ENCODE data around the gene FRMPD4. TPM values are rescaled to one million over a fixed set of nuclear protein-coding genes. Genes with fewer than 3 reads are reported as not detected.

Gene FRMPD4
- total RNA-seq, 1 experiment from 2014 or later, result not detected

- no peak overlapping the region for H3K4me2 ChIP-seq (ENCODE audit: low read depth, low read length, poor library complexity, severe bottlenecking)
- H3K79me2 ChIP-seq (ENCODE audit: low read length), result no peaks in the 10 kb centered on the region
- H3K27me3 ChIP-seq (ENCODE audit: low read length), result no peaks in the 10 kb centered on the region
- H4K20me1 ChIP-seq (ENCODE audit: insufficient read depth, low read depth, low read length), result no peaks in the 10 kb centered on the region
- no peaks in the 10 kb centered on the region for H3K36me3 ChIP-seq (ENCODE audit: insufficient read depth, low read length)
- no peaks in the 10 kb centered on the region for H3K9me2 ChIP-seq (replicated peaks; ENCODE audit: insufficient read depth, low read length)
- H3K4me1 ChIP-seq (ENCODE audit: low read length), result no peaks in the 10 kb centered on the region
- no peaks in the 10 kb centered on the region for H3K9me3 ChIP-seq (ENCODE audit: low read length)
- no peak overlapping the region for H3K9ac ChIP-seq (ENCODE audit: low read length)
- no peak overlapping the region for H3K27ac ChIP-seq (ENCODE audit: low read length)
- no peak for DNase-seq
- no peak overlapping the region for H2AFZ ChIP-seq (ENCODE audit: low read length)
- H3K4me3 ChIP-seq (ENCODE audit: low read length), result no peak overlapping the region
These were observed 89.3 kb downstream of the FRMPD4 start for GRCh38 chrX:12227412-12228041.

GRCh38 chrX:12228862-12229261, 90.6 kb downstream of the FRMPD4 start:
- Histone ChIP-seq H3K27ac (ENCODE audit: low read length) (no peak overlapping the region), H3K4me2 (ENCODE audit: low read depth, low read length, poor library complexity, severe bottlenecking) (no peak overlapping the region), H2AFZ (ENCODE audit: low read length) (no peak overlapping the region), H3K79me2 (ENCODE audit: low read length) (no peaks in the 10 kb centered on the region), H3K9me3 (ENCODE audit: low read length) (no peaks in the 10 kb centered on the region), H3K9me2 (replicated peaks; ENCODE audit: insufficient read depth, low read length) (no peaks in the 10 kb centered on the region), H3K36me3 (ENCODE audit: insufficient read depth, low read length) (no peaks in the 10 kb centered on the region), H3K4me3 (ENCODE audit: low read length) (no peak overlapping the region), H3K4me1 (ENCODE audit: low read length) (no peaks in the 10 kb centered on the region), H3K9ac (ENCODE audit: low read length) (no peak overlapping the region), H4K20me1 (ENCODE audit: insufficient read depth, low read depth, low read length) (no peaks in the 10 kb centered on the region), H3K27me3 (ENCODE audit: low read length) (no peaks in the 10 kb centered on the region)
- no peak for DNase-seq

GRCh38 chrX:12229986-12230385, 91.7 kb downstream of the FRMPD4 start:
- no peak overlapping the region for H3K4me2 ChIP-seq (ENCODE audit: low read depth, low read length, poor library complexity, severe bottlenecking)
- no peaks in the 10 kb centered on the region for H3K4me1 ChIP-seq (ENCODE audit: low read length)
- H3K9ac ChIP-seq (ENCODE audit: low read length), result no peak overlapping the region
- no peaks in the 10 kb centered on the region for H3K36me3 ChIP-seq (ENCODE audit: insufficient read depth, low read length)
- no peaks in the 10 kb centered on the region for H3K9me2 ChIP-seq (replicated peaks; ENCODE audit: insufficient read depth, low read length)
- no peak for DNase-seq
- no peaks in the 10 kb centered on the region for H3K79me2 ChIP-seq (ENCODE audit: low read length)
- no peak overlapping the region for H3K27ac ChIP-seq (ENCODE audit: low read length)
- H2AFZ ChIP-seq (ENCODE audit: low read length), result no peak overlapping the region
- no peaks in the 10 kb centered on the region for H3K27me3 ChIP-seq (ENCODE audit: low read length)
- H3K9me3 ChIP-seq (ENCODE audit: low read length), result no peaks in the 10 kb centered on the region
- H3K4me3 ChIP-seq (ENCODE audit: low read length), result no peak overlapping the region
- H4K20me1 ChIP-seq (ENCODE audit: insufficient read depth, low read depth, low read length), result no peaks in the 10 kb centered on the region

- Histone ChIP-seq H3K9me3 (ENCODE audit: low read length) (no peaks in the 10 kb centered on the region), H3K4me2 (ENCODE audit: low read depth, low read length, poor library complexity, severe bottlenecking) (no peak overlapping the region), H3K79me2 (ENCODE audit: low read length) (no peaks in the 10 kb centered on the region), H4K20me1 (ENCODE audit: insufficient read depth, low read depth, low read length) (no peaks in the 10 kb centered on the region), H3K27ac (ENCODE audit: low read length) (no peak overlapping the region), H3K4me1 (ENCODE audit: low read length) (no peaks in the 10 kb centered on the region), H3K9me2 (replicated peaks; ENCODE audit: insufficient read depth, low read length) (no peaks in the 10 kb centered on the region), H3K27me3 (ENCODE audit: low read length) (no peaks in the 10 kb centered on the region), H3K9ac (ENCODE audit: low read length) (no peak overlapping the region), H2AFZ (ENCODE audit: low read length) (no peak overlapping the region), H3K4me3 (ENCODE audit: low read length) (no peak overlapping the region), H3K36me3 (ENCODE audit: insufficient read depth, low read length) (no peaks in the 10 kb centered on the region)
- DNase-seq, result no peak
These were observed 96.5 kb downstream of the FRMPD4 start for GRCh38 chrX:12234534-12235329.

- H3K79me2 ChIP-seq (ENCODE audit: low read length), result no peaks in the 10 kb centered on the region
- H2AFZ ChIP-seq (ENCODE audit: low read length), result no peak overlapping the region
- H3K36me3 ChIP-seq (ENCODE audit: insufficient read depth, low read length), result no peaks in the 10 kb centered on the region
- no peaks in the 10 kb centered on the region for H3K27me3 ChIP-seq (ENCODE audit: low read length)
- no peak overlapping the region for H3K4me3 ChIP-seq (ENCODE audit: low read length)
- H3K4me1 ChIP-seq (ENCODE audit: low read length), result no peaks in the 10 kb centered on the region
- no peak overlapping the region for H3K4me2 ChIP-seq (ENCODE audit: low read depth, low read length, poor library complexity, severe bottlenecking)
- H3K27ac ChIP-seq (ENCODE audit: low read length), result no peak overlapping the region
- H3K9me3 ChIP-seq (ENCODE audit: low read length), result no peaks in the 10 kb centered on the region
- H3K9me2 ChIP-seq (replicated peaks; ENCODE audit: insufficient read depth, low read length), result no peaks in the 10 kb centered on the region
- no peak for DNase-seq
- H4K20me1 ChIP-seq (ENCODE audit: insufficient read depth, low read depth, low read length), result no peaks in the 10 kb centered on the region
- H3K9ac ChIP-seq (ENCODE audit: low read length), result no peak overlapping the region
These were observed 97.9 kb downstream of the FRMPD4 start for GRCh38 chrX:12236156-12236555.

GRCh38 chrX:12237131-12237530, 98.9 kb downstream of the FRMPD4 start:
- Histone ChIP-seq H3K4me1 (ENCODE audit: low read length) (no peaks in the 10 kb centered on the region), H3K4me2 (ENCODE audit: low read depth, low read length, poor library complexity, severe bottlenecking) (no peak overlapping the region), H4K20me1 (ENCODE audit: insufficient read depth, low read depth, low read length) (no peaks in the 10 kb centered on the region), H3K4me3 (ENCODE audit: low read length) (no peak overlapping the region), H3K27me3 (ENCODE audit: low read length) (no peaks in the 10 kb centered on the region), H3K27ac (ENCODE audit: low read length) (no peak overlapping the region), H3K79me2 (ENCODE audit: low read length) (no peaks in the 10 kb centered on the region), H3K9me2 (replicated peaks; ENCODE audit: insufficient read depth, low read length) (no peaks in the 10 kb centered on the region), H3K9me3 (ENCODE audit: low read length) (no peaks in the 10 kb centered on the region), H3K36me3 (ENCODE audit: insufficient read depth, low read length) (no peaks in the 10 kb centered on the region), H3K9ac (ENCODE audit: low read length) (no peak overlapping the region), H2AFZ (ENCODE audit: low read length) (no peak overlapping the region)
- DNase-seq, result no peak

GRCh38 chrX:12237771-12238170, 99.5 kb downstream of the FRMPD4 start:
- no peak overlapping the region for H3K4me2 ChIP-seq (ENCODE audit: low read depth, low read length, poor library complexity, severe bottlenecking)
- no peak overlapping the region for H3K27ac ChIP-seq (ENCODE audit: low read length)
- H3K79me2 ChIP-seq (ENCODE audit: low read length), result no peaks in the 10 kb centered on the region
- no peak for DNase-seq
- H3K36me3 ChIP-seq (ENCODE audit: insufficient read depth, low read length), result no peaks in the 10 kb centered on the region
- no peak overlapping the region for H3K4me3 ChIP-seq (ENCODE audit: low read length)
- no peak overlapping the region for H2AFZ ChIP-seq (ENCODE audit: low read length)
- no peaks in the 10 kb centered on the region for H3K4me1 ChIP-seq (ENCODE audit: low read length)
- no peaks in the 10 kb centered on the region for H4K20me1 ChIP-seq (ENCODE audit: insufficient read depth, low read depth, low read length)
- no peaks in the 10 kb centered on the region for H3K9me2 ChIP-seq (replicated peaks; ENCODE audit: insufficient read depth, low read length)
- no peak overlapping the region for H3K9ac ChIP-seq (ENCODE audit: low read length)
- H3K9me3 ChIP-seq (ENCODE audit: low read length), result no peaks in the 10 kb centered on the region
- no peaks in the 10 kb centered on the region for H3K27me3 ChIP-seq (ENCODE audit: low read length)

GRCh38 chrX:12239356-12240082, 101.2 kb downstream of the FRMPD4 start:
- H3K27me3 ChIP-seq (ENCODE audit: low read length), result no peaks in the 10 kb centered on the region

More at GRCh38 chrX:12239356-12240082, 101.2 kb downstream of the FRMPD4 start:
- no peaks in the 10 kb centered on the region for H3K4me1 ChIP-seq (ENCODE audit: low read length)
- H3K9ac ChIP-seq (ENCODE audit: low read length), result no peak overlapping the region
- no peak overlapping the region for H3K4me2 ChIP-seq (ENCODE audit: low read depth, low read length, poor library complexity, severe bottlenecking)
- no peak overlapping the region for H2AFZ ChIP-seq (ENCODE audit: low read length)
- H3K4me3 ChIP-seq (ENCODE audit: low read length), result no peak overlapping the region
- no peak overlapping the region for H3K27ac ChIP-seq (ENCODE audit: low read length)
- no peaks in the 10 kb centered on the region for H3K9me3 ChIP-seq (ENCODE audit: low read length)
- no peaks in the 10 kb centered on the region for H3K79me2 ChIP-seq (ENCODE audit: low read length)
- no peaks in the 10 kb centered on the region for H3K9me2 ChIP-seq (replicated peaks; ENCODE audit: insufficient read depth, low read length)
- DNase-seq, result no peak
- H3K36me3 ChIP-seq (ENCODE audit: insufficient read depth, low read length), result no peaks in the 10 kb centered on the region
- H4K20me1 ChIP-seq (ENCODE audit: insufficient read depth, low read depth, low read length), result no peaks in the 10 kb centered on the region

All from Karpas-422 (cell line).